SK-N-SH treated with all-trans-retinoic acid at 6 μM for 48 hours (cell line): ENCODE results near the gene RTN4RL1.
"Not testable (repeated sequence)": the region's sequence is repeated elsewhere in the genome, so short reads cannot be mapped to it uniquely, and the experiment has no call there.

Source experiments
- ARNTL ChIP-seq: fragments of 450-650 bp; formaldehyde crosslinking; IDR thresholded peaks from 2 replicates; pipeline ENCODE4 v1.5.0; 2020; ENCODE audit warnings: low read depth, mild to moderate bottlenecking, moderate library complexity, borderline replicate concordance
- CSRNP3 ChIP-seq: fragments of 250-450 bp; sonication (Bioruptor Pico); IDR thresholded peaks from 2 replicates; pipeline ENCODE4 v1.5.1; 2021; ENCODE audit warnings: mild to moderate bottlenecking, moderate library complexity
- POU6F1 ChIP-seq: fragments of 250-450 bp; sonication (Bioruptor Pico); IDR thresholded peaks from 2 replicates; pipeline ENCODE4 v1.8.0; 2021; ENCODE audit warnings: low read depth, mild to moderate bottlenecking, moderate library complexity, borderline replicate concordance
- TCF4 ChIP-seq: fragments of 250-450 bp; sonication (Bioruptor Pico); IDR thresholded peaks from 2 replicates; pipeline ENCODE4 v1.8.0; 2021; ENCODE audit warnings: mild to moderate bottlenecking, moderate library complexity, borderline replicate concordance
- TOX ChIP-seq: fragments of 250-450 bp; sonication (Bioruptor Pico); IDR thresholded peaks from 2 replicates; pipeline ENCODE4 v1.8.0; 2021; ENCODE audit warnings: mild to moderate bottlenecking, moderate library complexity, borderline replicate concordance
- ZFP3 ChIP-seq: fragments of 250-450 bp; sonication (Bioruptor Pico); IDR thresholded peaks from 2 replicates; pipeline ENCODE4 v1.5.0; 2020; ENCODE audit warnings: mild to moderate bottlenecking, moderate library complexity
- ZNF565 ChIP-seq: fragments of 450-650 bp; formaldehyde crosslinking; conservative IDR thresholded peaks from 2 replicates; pipeline ENCODE4 v1.5.0; 2020; ENCODE audit warnings: low read depth, mild to moderate bottlenecking, moderate library complexity
- TF ChIP-seq, protein P1 (sequence below): fragments of 250-450 bp; sonication (Bioruptor Pico); IDR thresholded peaks from 2 replicates; pipeline ENCODE4 v1.5.1; 2020; ENCODE audit warnings: low read depth, mild to moderate bottlenecking, moderate library complexity

DNA sequence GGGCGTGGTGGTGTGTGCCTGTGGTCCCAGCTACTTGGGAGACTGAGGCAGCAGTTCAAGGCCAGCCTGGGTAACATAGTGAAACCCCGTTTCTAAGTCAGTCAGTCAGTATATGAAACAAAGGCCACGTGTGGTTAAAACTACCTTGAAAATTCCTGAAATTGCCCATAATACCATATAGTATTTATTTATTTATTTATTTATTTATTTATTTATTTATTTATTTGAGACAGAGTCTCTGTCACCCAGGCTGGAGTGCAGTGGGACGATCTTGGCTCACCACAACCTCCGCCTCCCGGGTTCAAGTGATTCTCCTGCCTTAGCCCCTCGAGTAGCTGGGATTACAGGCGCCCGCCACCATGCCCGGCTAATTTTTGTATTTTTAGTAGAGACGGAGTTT is 129.7 kb downstream of the RTN4RL1 start:
- TF ChIP-seq TOX; ZFP3 (CRISPR knock-in tag); ZNF565 (CRISPR knock-in tag); TCF4 (CRISPR knock-in tag); ARNTL (CRISPR knock-in tag); CSRNP3 (CRISPR knock-in tag); POU6F1 (CRISPR knock-in tag): not testable (repeated sequence)
- TF ChIP-seq, protein P1, sequence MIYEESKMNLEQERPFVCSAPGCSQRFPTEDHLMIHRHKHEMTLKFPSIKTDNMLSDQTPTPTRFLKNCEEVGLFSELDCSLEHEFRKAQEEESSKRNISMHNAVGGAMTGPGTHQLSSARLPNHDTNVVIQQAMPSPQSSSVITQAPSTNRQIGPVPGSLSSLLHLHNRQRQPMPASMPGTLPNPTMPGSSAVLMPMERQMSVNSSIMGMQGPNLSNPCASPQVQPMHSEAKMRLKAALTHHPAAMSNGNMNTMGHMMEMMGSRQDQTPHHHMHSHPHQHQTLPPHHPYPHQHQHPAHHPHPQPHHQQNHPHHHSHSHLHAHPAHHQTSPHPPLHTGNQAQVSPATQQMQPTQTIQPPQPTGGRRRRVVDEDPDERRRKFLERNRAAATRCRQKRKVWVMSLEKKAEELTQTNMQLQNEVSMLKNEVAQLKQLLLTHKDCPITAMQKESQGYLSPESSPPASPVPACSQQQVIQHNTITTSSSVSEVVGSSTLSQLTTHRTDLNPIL, result not testable (repeated sequence)
